Activated naive CD4-positive, alpha-beta T cell treated with anti-CD3 and anti-CD28 coated beads, Interleukin-2, amount 10 ng/mL, durations not matched to agents 7 days and 5 days (primary cell): Measurements from ENCODE around the gene SEL1L.
A peak's percentile ranks its signal among the peaks of the same experiment; 100 is the strongest.
"Not testable (repeated sequence)": the region's sequence is repeated elsewhere in the genome, so short reads cannot be mapped to it uniquely, and the experiment has no call there.

Experiments
- CTCF ChIA-PET: fragments of 350-600 bp; sonication (Branson Sonifier 250); formaldehyde crosslinking; loops from one replicate; lab custom pipeline; 2021; ENCODE audit warnings: antibody characterized with exemption; lab: Charles Lee
- DNase-seq: peaks from one replicate; pipeline ENCODE4 v3.0.0-alpha.2; 2020
- H3K27ac Mint-ChIP-seq: one replicate; pipeline ENCODE4 v1.8.0; 2021; ENCODE audit warnings: mild to moderate bottlenecking, moderate library complexity, mixed read lengths
- H3K27me3 Mint-ChIP-seq: one replicate; pipeline ENCODE4 v1.8.0; 2021; ENCODE audit warnings: mild to moderate bottlenecking, mixed read lengths
- H3K36me3 Mint-ChIP-seq: one replicate; pipeline ENCODE4 v1.8.0; 2021; ENCODE audit warnings: mixed read lengths
- H3K4me1 Mint-ChIP-seq: one replicate; pipeline ENCODE4 v1.8.0; 2021; ENCODE audit warnings: mixed read lengths
- H3K4me3 Mint-ChIP-seq: one replicate; pipeline ENCODE4 v1.8.0; 2021; ENCODE audit warnings: mild to moderate bottlenecking, moderate library complexity, mixed read lengths
- H3K9me3 Mint-ChIP-seq: one replicate; pipeline ENCODE4 v1.8.0; 2021; ENCODE audit warnings: mixed read lengths

Gene SEL1L

GRCh38 chr14:81541206-81541605 is 7.6 kb upstream of the SEL1L start:
- H3K9me3 Mint-ChIP-seq, H3K27ac Mint-ChIP-seq, CTCF ChIA-PET, DNase-seq, H3K4me1 Mint-ChIP-seq, H3K4me3 Mint-ChIP-seq, H3K36me3 Mint-ChIP-seq: not testable (repeated sequence)
- peaks cover 17% of the 10 kb centered on the region for H3K27me3 Mint-ChIP-seq

GRCh38 chr14:81537193-81537592 is 3.5 kb upstream of the SEL1L start:
- peaks cover 17% of the 10 kb centered on the region for H3K27me3 Mint-ChIP-seq
- DNase-seq = no peak
- H3K27ac Mint-ChIP-seq = no peak overlapping the region
- peaks cover 5% of the 10 kb centered on the region for H3K9me3 Mint-ChIP-seq
- peaks cover 27% of the 10 kb centered on the region for H3K4me1 Mint-ChIP-seq
- H3K36me3 Mint-ChIP-seq = no peaks in the 10 kb centered on the region
- CTCF ChIA-PET = no interaction called here
- H3K4me3 Mint-ChIP-seq = no peak overlapping the region

- Mint-ChIP-seq H3K36me3 (peaks cover 5% of the 10 kb centered on the region), H3K27me3 (peaks cover 15% of the 10 kb centered on the region), H3K9me3 (peaks cover 5% of the 10 kb centered on the region), H3K4me1 (peaks cover 34% of the 10 kb centered on the region), H3K27ac (no peak overlapping the region), H3K4me3 (no peak overlapping the region)
- no peak for DNase-seq
- CTCF ChIA-PET = no interaction called here
Observed at GRCh38 chr14:81536241-81536771, 2.7 kb upstream of the SEL1L start.

- Mint-ChIP-seq H3K27me3 (peaks cover 11% of the 10 kb centered on the region), H3K4me3 (no peak overlapping the region), H3K36me3 (peaks cover 5% of the 10 kb centered on the region), H3K4me1 (peaks cover 34% of the 10 kb centered on the region), H3K9me3 (peaks cover 5% of the 10 kb centered on the region), H3K27ac (no peak overlapping the region)
- CTCF ChIA-PET = no interaction called here
- DNase-seq = no peak
Observed at GRCh38 chr14:81535396-81536164, 1.9 kb upstream of the SEL1L start.

- CTCF ChIA-PET = no interaction called here
- no peak for DNase-seq
- H3K27me3 Mint-ChIP-seq = peaks cover 4% of the 10 kb centered on the region
- no peak overlapping the region for H3K4me3 Mint-ChIP-seq
- H3K36me3 Mint-ChIP-seq = peaks cover 5% of the 10 kb centered on the region
- H3K27ac Mint-ChIP-seq = peak overlapping the region; percentile 2
- H3K4me1 Mint-ChIP-seq = peaks cover 42% of the 10 kb centered on the region
- H3K9me3 Mint-ChIP-seq = peaks cover 5% of the 10 kb centered on the region
Observed at GRCh38 chr14:81534510-81535074, 939 bp upstream of the SEL1L start.

GRCh38 chr14:81533212-81533535 is 479 bp downstream of the SEL1L start:
- H3K4me1 Mint-ChIP-seq = peaks cover 51% of the 10 kb centered on the region
- no peak for DNase-seq
- peaks cover 5% of the 10 kb centered on the region for H3K9me3 Mint-ChIP-seq
- H3K36me3 Mint-ChIP-seq = peaks cover 5% of the 10 kb centered on the region
- H3K27ac Mint-ChIP-seq = peak overlapping the region; percentile 92
- H3K4me3 Mint-ChIP-seq = peak overlapping the region; percentile 97
- CTCF ChIA-PET = no interaction called here
- H3K27me3 Mint-ChIP-seq = no peaks in the 10 kb centered on the region

GRCh38 chr14:81529391-81529790 is 4.3 kb downstream of the SEL1L start:
- no peaks in the 10 kb centered on the region for H3K27me3 Mint-ChIP-seq
- DNase-seq = no peak
- H3K4me3 Mint-ChIP-seq = no peak overlapping the region
- CTCF ChIA-PET = interaction anchor here (0.6 kb wide), 1 partner anchor 59 kb away, joined by 3 read pairs; no protein-coding TSS in a partner anchor
- peaks cover 23% of the 10 kb centered on the region for H3K36me3 Mint-ChIP-seq
- H3K4me1 Mint-ChIP-seq = peaks cover 44% of the 10 kb centered on the region
- no peaks in the 10 kb centered on the region for H3K9me3 Mint-ChIP-seq
- H3K27ac Mint-ChIP-seq = no peak overlapping the region

- CTCF ChIA-PET = no interaction called here
- Mint-ChIP-seq H3K36me3 (peaks cover 47% of the 10 kb centered on the region), H3K4me1 (peaks cover 42% of the 10 kb centered on the region), H3K4me3 (no peak overlapping the region), H3K27ac (no peak overlapping the region), H3K27me3 (no peaks in the 10 kb centered on the region), H3K9me3 (no peaks in the 10 kb centered on the region)
- DNase-seq = no peak
Observed at GRCh38 chr14:81525129-81525528, 8.5 kb downstream of the SEL1L start.

- no peaks in the 10 kb centered on the region for H3K9me3 Mint-ChIP-seq
- no peak overlapping the region for H3K4me3 Mint-ChIP-seq
- CTCF ChIA-PET = no interaction called here
- no peaks in the 10 kb centered on the region for H3K27me3 Mint-ChIP-seq
- H3K36me3 Mint-ChIP-seq = peaks cover 59% of the 10 kb centered on the region
- peaks cover 45% of the 10 kb centered on the region for H3K4me1 Mint-ChIP-seq
- H3K27ac Mint-ChIP-seq = no peak overlapping the region
- DNase-seq = no peak
Observed at GRCh38 chr14:81523616-81524015, 10.0 kb downstream of the SEL1L start.

GRCh38 chr14:81523016-81523415 is 10.6 kb downstream of the SEL1L start:
- Mint-ChIP-seq H3K9me3 (no peaks in the 10 kb centered on the region), H3K27ac (no peak overlapping the region), H3K36me3 (peaks cover 59% of the 10 kb centered on the region), H3K4me1 (peaks cover 42% of the 10 kb centered on the region), H3K4me3 (no peak overlapping the region), H3K27me3 (no peaks in the 10 kb centered on the region)
- DNase-seq = no peak
- CTCF ChIA-PET = no interaction called here

GRCh38 chr14:81521356-81521755 is 12.3 kb downstream of the SEL1L start:
- H3K27ac Mint-ChIP-seq = no peak overlapping the region
- peaks cover 42% of the 10 kb centered on the region for H3K4me1 Mint-ChIP-seq
- no peaks in the 10 kb centered on the region for H3K27me3 Mint-ChIP-seq
- H3K4me3 Mint-ChIP-seq = no peak overlapping the region
- no peak for DNase-seq
- no peaks in the 10 kb centered on the region for H3K9me3 Mint-ChIP-seq
- CTCF ChIA-PET = interaction anchor here (1.3 kb wide), 1 partner anchor 56 kb away, joined by 4 read pairs; no protein-coding TSS in a partner anchor
- peaks cover 62% of the 10 kb centered on the region for H3K36me3 Mint-ChIP-seq

- CTCF ChIA-PET = interaction anchor here (0.6 to 0.7 kb wide), 2 partner anchors 34 to 54 kb away, joined by 3 to 4 read pairs; no protein-coding TSS in a partner anchor
- H3K27me3 Mint-ChIP-seq = no peaks in the 10 kb centered on the region
- no peaks in the 10 kb centered on the region for H3K9me3 Mint-ChIP-seq
- DNase-seq = no peak
- H3K4me1 Mint-ChIP-seq = peaks cover 39% of the 10 kb centered on the region
- peaks cover 69% of the 10 kb centered on the region for H3K36me3 Mint-ChIP-seq
- H3K4me3 Mint-ChIP-seq = peak overlapping the region; percentile 5
- peak overlapping the region; percentile 89 for H3K27ac Mint-ChIP-seq
Observed at GRCh38 chr14:81519200-81520011, 14.2 kb downstream of the SEL1L start.

- peak overlapping the region; percentile 37 for H3K27ac Mint-ChIP-seq
- no peaks in the 10 kb centered on the region for H3K27me3 Mint-ChIP-seq
- DNase-seq = no peak
- no peak overlapping the region for H3K4me3 Mint-ChIP-seq
- peaks cover 69% of the 10 kb centered on the region for H3K36me3 Mint-ChIP-seq
- peaks cover 30% of the 10 kb centered on the region for H3K4me1 Mint-ChIP-seq
- CTCF ChIA-PET = no interaction called here
- H3K9me3 Mint-ChIP-seq = no peaks in the 10 kb centered on the region
Observed at GRCh38 chr14:81517798-81518398, 15.8 kb downstream of the SEL1L start.
